ENCODE results near the gene OST4.

OST4 gene

DNA sequence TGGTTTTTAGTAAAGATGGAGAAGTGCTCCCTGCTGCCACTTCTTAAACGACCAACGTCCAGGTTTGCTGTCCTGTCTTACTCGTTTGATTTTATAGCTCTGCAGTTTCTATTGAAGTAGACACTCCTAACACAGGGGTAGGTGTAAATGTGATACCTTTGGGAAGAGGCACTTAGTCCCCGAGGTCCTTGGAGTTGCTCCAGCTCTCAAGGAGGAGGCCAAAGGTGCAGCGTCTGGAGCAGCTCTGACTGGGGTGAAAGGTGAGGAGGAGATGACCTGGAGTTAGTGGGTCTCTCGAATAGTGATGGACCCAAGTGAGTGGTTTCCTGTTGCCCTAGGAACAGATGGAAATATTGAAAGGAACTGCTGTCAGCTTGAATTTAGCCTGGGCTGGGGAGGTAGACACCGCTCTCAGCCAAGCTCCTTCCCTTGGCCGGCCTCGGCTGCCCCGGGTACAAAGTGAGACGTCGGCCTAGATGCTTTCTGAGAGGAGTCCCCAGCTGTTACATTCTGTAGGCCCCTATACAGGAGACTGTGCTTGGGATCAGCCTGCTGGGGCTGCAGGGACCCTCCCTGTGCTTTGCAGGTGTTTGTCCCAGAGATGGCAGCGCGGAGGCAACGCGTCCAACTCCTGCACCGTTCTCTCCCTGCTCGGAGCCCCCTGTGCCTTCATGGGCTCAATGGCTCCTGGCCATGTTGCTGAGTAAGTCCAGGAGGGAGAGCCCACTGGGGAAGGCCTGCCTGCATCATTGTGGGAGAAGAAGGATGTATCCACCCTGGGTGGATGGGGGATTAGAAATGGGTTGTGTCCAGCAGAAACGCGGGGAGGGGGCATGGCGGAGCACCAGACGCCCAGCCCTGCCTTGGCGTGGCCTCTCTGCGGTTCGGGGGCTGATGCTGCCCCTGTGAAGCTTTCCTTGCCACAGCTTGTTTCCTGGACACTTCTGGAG, 20.6 kb upstream of the OST4 start:
- Histone ChIP-seq H3K4me1 (ENCODE audit: control insufficient read depth, low read length) (peaks cover 19% of the 10 kb centered on the region), H3K4me3 (ENCODE audit: low read length) (no peak overlapping the region), H3K9me3 (ENCODE audit: control insufficient read depth, insufficient read depth, low read length) (no peaks in the 10 kb centered on the region), H3K36me3 (ENCODE audit: control insufficient read depth, low read length) (no peaks in the 10 kb centered on the region), H3K27ac (ENCODE audit: low read depth, low read length) (no peak overlapping the region), H3K79me2 (ENCODE audit: control insufficient read depth, low read length) (no peaks in the 10 kb centered on the region), H3K27me3 (ENCODE audit: control insufficient read depth, low read length) (no peaks in the 10 kb centered on the region), H3K4me2 (ENCODE audit: low read length) (no peak overlapping the region), H4K20me1 (ENCODE audit: control insufficient read depth, insufficient read depth, low read depth, low read length) (no peaks in the 10 kb centered on the region), H3F3A (ENCODE audit: control insufficient read depth, insufficient read depth) (no peaks in the 10 kb centered on the region), H3K9me2 (replicated peaks; ENCODE audit: control insufficient read depth, low read length) (no peaks in the 10 kb centered on the region)
- TF ChIP-seq CTCF (IDR thresholded peaks at IDR 0.05; ENCODE audit: low read depth, low read length, poor library complexity, severe bottlenecking) (no peak), EZH2phosphoT487 (IDR thresholded peaks at IDR 0.05; ENCODE audit: borderline replicate concordance, low read length) (no peak)

GRCh38 chr2:27089111-27089954, 17.9 kb upstream of the OST4 start:
- Histone ChIP-seq H3K4me3 (ENCODE audit: low read length) (no peak overlapping the region), H3K9me2 (replicated peaks; ENCODE audit: control insufficient read depth, low read length) (no peaks in the 10 kb centered on the region), H3K79me2 (ENCODE audit: control insufficient read depth, low read length) (no peaks in the 10 kb centered on the region), H3K9me3 (ENCODE audit: control insufficient read depth, insufficient read depth, low read length) (no peaks in the 10 kb centered on the region), H3K27me3 (ENCODE audit: control insufficient read depth, low read length) (no peaks in the 10 kb centered on the region), H3K36me3 (ENCODE audit: control insufficient read depth, low read length) (no peaks in the 10 kb centered on the region), H3K4me1 (ENCODE audit: control insufficient read depth, low read length) (peaks cover 23% of the 10 kb centered on the region), H3K27ac (ENCODE audit: low read depth, low read length) (no peak overlapping the region), H4K20me1 (ENCODE audit: control insufficient read depth, insufficient read depth, low read depth, low read length) (no peaks in the 10 kb centered on the region), H3K4me2 (ENCODE audit: low read length) (no peak overlapping the region), H3F3A (ENCODE audit: control insufficient read depth, insufficient read depth) (no peaks in the 10 kb centered on the region)
- TF ChIP-seq EZH2phosphoT487 (IDR thresholded peaks at IDR 0.05; ENCODE audit: borderline replicate concordance, low read length) (no peak), CTCF (IDR thresholded peaks at IDR 0.05; ENCODE audit: low read depth, low read length, poor library complexity, severe bottlenecking) (no peak)

- Histone ChIP-seq H3K9me2 (replicated peaks; ENCODE audit: control insufficient read depth, low read length) (no peaks in the 10 kb centered on the region), H3F3A (ENCODE audit: control insufficient read depth, insufficient read depth) (no peaks in the 10 kb centered on the region), H3K4me2 (ENCODE audit: low read length) (no peak overlapping the region), H3K27ac (ENCODE audit: low read depth, low read length) (no peak overlapping the region), H4K20me1 (ENCODE audit: control insufficient read depth, insufficient read depth, low read depth, low read length) (no peaks in the 10 kb centered on the region), H3K9me3 (ENCODE audit: control insufficient read depth, insufficient read depth, low read length) (no peaks in the 10 kb centered on the region), H3K4me1 (ENCODE audit: control insufficient read depth, low read length) (peaks cover 23% of the 10 kb centered on the region), H3K79me2 (ENCODE audit: control insufficient read depth, low read length) (no peaks in the 10 kb centered on the region), H3K36me3 (ENCODE audit: control insufficient read depth, low read length) (no peaks in the 10 kb centered on the region), H3K4me3 (ENCODE audit: low read length) (no peak overlapping the region), H3K27me3 (ENCODE audit: control insufficient read depth, low read length) (no peaks in the 10 kb centered on the region)
- TF ChIP-seq EZH2phosphoT487 (IDR thresholded peaks at IDR 0.05; ENCODE audit: borderline replicate concordance, low read length) (no peak), CTCF (IDR thresholded peaks at IDR 0.05; ENCODE audit: low read depth, low read length, poor library complexity, severe bottlenecking) (no peak)
These were observed 17.2 kb upstream of the OST4 start for GRCh38 chr2:27088634-27089033.

Data from DOHH2 (cell line).